Neuronal stem cell (in vitro differentiated cells): ENCODE results near the gene BLTP1.

ENCODE experiments used
- DNase-seq: peaks from one replicate; pipeline ENCODE4 v3.0.0-alpha.2; 2013; ENCODE audit warnings: low spot score
- H2AFZ ChIP-seq: one replicate; pipeline ENCODE4 v1.6.1; 2013; ENCODE audit warnings: mild to moderate bottlenecking, low read length, inconsistent platforms
- H2AK5ac ChIP-seq: 2 replicates; pipeline ENCODE4 v1.6.1; 2013; ENCODE audit warnings: low read depth, mild to moderate bottlenecking, inconsistent platforms, low read length, moderate library complexity, mixed read lengths
- H2BK120ac ChIP-seq: 2 replicates; pipeline ENCODE4 v1.6.1; 2013; ENCODE audit warnings: low read depth, mild to moderate bottlenecking, inconsistent platforms, low read length, moderate library complexity, mixed read lengths
- H2BK12ac ChIP-seq: one replicate; pipeline ENCODE4 v1.6.1; 2013; ENCODE audit warnings: low read length, inconsistent platforms
- H2BK15ac ChIP-seq: 2 replicates; pipeline ENCODE4 v1.6.1; 2013; ENCODE audit warnings: mild to moderate bottlenecking, low read length, inconsistent platforms, mixed read lengths
- H2BK5ac ChIP-seq: one replicate; pipeline ENCODE4 v1.6.1; 2013; ENCODE audit warnings: inconsistent platforms, mild to moderate bottlenecking, low read length, moderate library complexity
- H3K14ac ChIP-seq: one replicate; pipeline ENCODE4 v1.6.1; 2013; ENCODE audit warnings: low read length, inconsistent platforms
- H3K18ac ChIP-seq: 2 replicates; pipeline ENCODE4 v1.6.1; 2013; ENCODE audit warnings: low read length, inconsistent platforms
- H3K23ac ChIP-seq: 2 replicates; pipeline ENCODE4 v1.6.1; 2013; ENCODE audit warnings: low read depth, mild to moderate bottlenecking, mixed read lengths, low read length, inconsistent platforms; ENCODE audit not compliant: poor library complexity
- H3K27ac ChIP-seq: replicated peaks from 3 replicates; pipeline ENCODE4 v1.5.1; 2013; ENCODE audit warnings: low read length, inconsistent platforms
- H3K27me3 ChIP-seq, 3 experiments: 2 replicates each; pipeline ENCODE4 v1.6.1; 2013; ENCODE audit warnings: low read length in 3 of 3, mild to moderate bottlenecking in 2 of 3, inconsistent platforms in 1 of 3, low read depth in 1 of 3, mixed read lengths in 1 of 3, moderate library complexity in 1 of 3; ENCODE audit not compliant: control insufficient read depth in 3 of 3, insufficient read depth in 3 of 3
- H3K36me3 ChIP-seq, 2 donors: replicated peaks in 1 of 2; 2 replicates each; pipeline ENCODE4 v1.6.1; 2013; ENCODE audit warnings: low read length in 2 of 2; ENCODE audit not compliant: control insufficient read depth in 2 of 2, insufficient read depth in 2 of 2
- H3K4ac ChIP-seq: 2 replicates; pipeline ENCODE4 v1.6.1; 2013; ENCODE audit warnings: inconsistent platforms, mild to moderate bottlenecking, low read length, moderate library complexity
- H3K4me1 ChIP-seq, 2 donors: 1 replicate in 1 of 2; 2 replicates in 1 of 2; pipeline ENCODE4 v1.6.1; 2013; ENCODE audit warnings: low read length in 2 of 2, low read depth in 1 of 2; ENCODE audit not compliant: control insufficient read depth in 2 of 2, insufficient read depth in 1 of 2
- H3K4me2 ChIP-seq: one replicate; pipeline ENCODE4 v1.6.1; 2013; ENCODE audit warnings: mild to moderate bottlenecking, low read length, inconsistent platforms; ENCODE audit not compliant: insufficient read depth, poor library complexity, severe bottlenecking
- H3K4me3 ChIP-seq, 2 donors: 2 replicates each; pipeline ENCODE4 v1.5.1; 2013; ENCODE audit warnings: low read length in 2 of 2, mild to moderate bottlenecking in 2 of 2, inconsistent platforms in 1 of 2, moderate library complexity in 1 of 2
- H3K79me1 ChIP-seq: one replicate; pipeline ENCODE4 v1.6.1; 2013; ENCODE audit warnings: low read depth, mild to moderate bottlenecking, inconsistent platforms, low read length, moderate library complexity
- H3K9ac ChIP-seq: one replicate; pipeline ENCODE4 v1.6.1; 2013; ENCODE audit warnings: mild to moderate bottlenecking, low read depth, low read length, inconsistent platforms; ENCODE audit not compliant: poor library complexity
- H3K9me3 ChIP-seq, 2 donors: replicated peaks in 1 of 2; 2 replicates each; pipeline versions ENCODE3 to v1.6.1; 2013; ENCODE audit warnings: low read length in 2 of 2, mild to moderate bottlenecking in 2 of 2, inconsistent platforms in 1 of 2, low read depth in 1 of 2, mixed read lengths in 1 of 2, moderate library complexity in 1 of 2; ENCODE audit not compliant: control insufficient read depth in 2 of 2, insufficient read depth in 1 of 2
- H4K8ac ChIP-seq: one replicate; pipeline ENCODE4 v1.6.1; 2013; ENCODE audit warnings: low read depth, mild to moderate bottlenecking, inconsistent platforms, low read length, moderate library complexity
- H4K91ac ChIP-seq: one replicate; pipeline ENCODE4 v1.6.1; 2013; ENCODE audit warnings: low read length, low read depth, mild to moderate bottlenecking, inconsistent platforms; ENCODE audit not compliant: poor library complexity
- WGBS, 2 donors: extraction: QIAGEN DNeasy Blood & Tissue Kit; methylation state at CpG; one replicate each; pipeline ENCODE4 v1.1.7; 2013; ENCODE audit warnings: missing lambda C conversion rate in 2 of 2, mixed read lengths in 1 of 2; ENCODE audit not compliant: insufficient read length in 2 of 2, insufficient replicate concordance in 1 of 2; ENCODE audit errors: extremely low coverage in 2 of 2; 5-methylcytosine and 5-hydroxymethylcytosine counted together

BLTP1 gene

DNA sequence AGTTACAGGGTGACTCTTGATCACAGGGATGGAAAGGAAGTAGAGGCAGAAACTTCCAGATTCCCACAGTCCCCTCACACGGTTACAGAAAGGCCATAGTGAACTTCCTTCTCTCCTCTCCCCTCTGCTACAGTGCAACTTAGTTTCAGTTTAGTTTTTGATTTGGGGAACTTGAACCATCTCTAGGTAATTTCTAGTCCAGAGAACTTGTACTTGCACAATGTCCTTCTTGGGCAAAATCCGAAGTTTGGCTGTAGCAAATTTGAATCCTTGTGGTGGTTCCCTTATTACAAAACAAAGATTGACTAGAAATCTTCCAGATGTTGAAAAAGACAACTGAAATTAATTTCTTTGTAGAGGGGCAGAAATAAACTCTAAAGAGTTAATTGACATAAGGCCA is 1.2 kb upstream of the BLTP1 start:
- Histone ChIP-seq H3K23ac (no peak overlapping the region), H4K8ac (no peak overlapping the region), H2BK12ac (no peak overlapping the region), H3K18ac (no peak overlapping the region), H3K4me2 (no peak overlapping the region), H3K36me3 (peaks cover 0 to 12% of the 10 kb centered on the region in 2 donors), H3K79me1 (peaks cover 2% of the 10 kb centered on the region), H3K14ac (no peak overlapping the region), H3K9ac (no peak overlapping the region), H3K4ac (no peak overlapping the region), H3K4me1 (peaks cover 2 to 3% of the 10 kb centered on the region in 2 donors), H2BK15ac (no peak overlapping the region), H2AK5ac (no peak overlapping the region), H3K27ac (no peak overlapping the region), H2BK120ac (no peak overlapping the region), H2AFZ (peak overlapping the region; percentile 96), H3K27me3 (no peaks in the 10 kb centered on the region), H3K4me3 (no peak overlapping the region), H4K91ac (no peak overlapping the region), H2BK5ac (no peak overlapping the region), H3K9me3 (no peaks in the 10 kb centered on the region)
- no CpG with 5 or more reads among the region's 2 CpGs for whole genome bisulfite sequencing, 2 donors
- DNase-seq, result no peak

DNA sequence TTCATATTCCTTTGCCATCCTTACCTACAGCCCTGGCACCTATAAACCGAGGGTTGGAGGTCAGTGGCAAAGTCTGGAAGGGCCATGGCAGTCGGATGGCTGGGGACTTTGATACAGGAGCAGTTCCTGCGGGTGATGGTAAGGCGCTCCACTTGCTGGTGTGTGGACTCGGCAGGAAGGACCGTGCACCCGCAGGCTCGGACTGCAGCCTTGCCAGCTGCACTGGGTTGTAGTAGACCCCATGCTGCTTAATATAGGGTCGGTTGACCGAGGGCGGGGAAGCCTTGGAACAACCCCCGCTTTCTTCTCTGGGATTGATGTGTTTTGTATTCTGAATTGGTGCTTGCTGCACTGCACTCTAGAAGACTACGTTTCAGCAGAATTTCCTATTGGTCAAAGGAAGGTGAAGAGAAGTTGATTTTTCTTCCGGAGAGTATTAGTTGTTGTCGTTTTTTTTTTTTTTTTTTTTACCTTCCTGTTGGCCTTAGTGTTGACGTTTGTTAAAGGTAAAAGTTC is 638 bp downstream of the BLTP1 start:
- H2BK5ac ChIP-seq, result no peak overlapping the region
- peak overlapping the region; percentile 78 for H3K4me2 ChIP-seq
- H2AFZ ChIP-seq, result peak overlapping the region; percentile 96
- H3K4me1 ChIP-seq, result peaks cover 2 to 3% of the 10 kb centered on the region in 2 donors
- peaks cover 0 to 30% of the 10 kb centered on the region in 2 donors for H3K36me3 ChIP-seq
- H3K4me3 ChIP-seq, result peak overlapping the region; percentile 91 to 95
- no peak overlapping the region for H2BK15ac ChIP-seq
- no peak overlapping the region for H3K18ac ChIP-seq
- H3K9me3 ChIP-seq, result peaks cover 0 to 10% of the 10 kb centered on the region in 2 donors
- H3K23ac ChIP-seq, result no peak overlapping the region
- no peak overlapping the region for H2BK12ac ChIP-seq
- H3K79me1 ChIP-seq, result peaks cover 2% of the 10 kb centered on the region
- H3K14ac ChIP-seq, result peak overlapping the region; percentile 94
- H3K27me3 ChIP-seq, result no peaks in the 10 kb centered on the region
- no peak overlapping the region for H4K91ac ChIP-seq
- DNase-seq, result no peak
- H4K8ac ChIP-seq, result no peak overlapping the region
- H3K9ac ChIP-seq, result peak overlapping the region; percentile 99
- WGBS, 2 donors, result no CpG with 5 or more reads among the region's 16 CpGs
- peak overlapping the region; percentile 19 for H3K27ac ChIP-seq
- no peak overlapping the region for H2BK120ac ChIP-seq
- no peak overlapping the region for H2AK5ac ChIP-seq
- H3K4ac ChIP-seq, result peak overlapping the region; percentile 17

DNA sequence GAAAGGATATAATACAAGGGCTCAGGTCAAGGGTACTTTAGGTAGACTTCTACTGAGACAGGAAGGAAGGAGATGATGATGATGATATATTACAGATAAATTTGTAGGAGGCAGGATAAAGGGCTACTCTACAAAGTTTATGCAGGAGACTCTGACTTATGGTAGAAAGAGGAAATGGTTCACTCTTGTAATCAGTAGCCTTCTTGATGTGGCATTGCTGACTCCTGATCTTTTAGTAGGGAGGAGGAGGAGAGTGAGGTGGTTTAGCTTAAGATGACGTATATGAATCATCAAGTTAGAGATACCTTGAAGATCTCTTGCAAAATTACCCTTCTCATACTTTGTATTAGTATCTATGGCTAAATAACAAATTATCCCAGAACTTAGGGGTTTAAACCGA is 4.7 kb downstream of the BLTP1 start:
- DNase-seq, result no peak
- Histone ChIP-seq H2AFZ (no peak overlapping the region), H3K4ac (no peak overlapping the region), H3K79me1 (peaks cover 4% of the 10 kb centered on the region), H3K9ac (no peak overlapping the region), H3K4me3 (no peak overlapping the region), H3K18ac (no peak overlapping the region), H3K36me3 (peaks cover 0 to 34% of the 10 kb centered on the region in 2 donors), H3K14ac (no peak overlapping the region), H2BK5ac (no peak overlapping the region), H3K23ac (no peak overlapping the region), H3K27ac (no peak overlapping the region), H2BK15ac (no peak overlapping the region), H2AK5ac (no peak overlapping the region), H4K91ac (no peak overlapping the region), H3K4me2 (no peak overlapping the region), H3K9me3 (peaks cover 0 to 10% of the 10 kb centered on the region in 2 donors), H2BK12ac (no peak overlapping the region), H2BK120ac (no peak overlapping the region), H3K27me3 (no peaks in the 10 kb centered on the region), H4K8ac (no peak overlapping the region), H3K4me1 (peaks cover 2 to 3% of the 10 kb centered on the region in 2 donors)
- WGBS, 2 donors, result no CpG with 5 or more reads among the region's 2 CpGs

DNA sequence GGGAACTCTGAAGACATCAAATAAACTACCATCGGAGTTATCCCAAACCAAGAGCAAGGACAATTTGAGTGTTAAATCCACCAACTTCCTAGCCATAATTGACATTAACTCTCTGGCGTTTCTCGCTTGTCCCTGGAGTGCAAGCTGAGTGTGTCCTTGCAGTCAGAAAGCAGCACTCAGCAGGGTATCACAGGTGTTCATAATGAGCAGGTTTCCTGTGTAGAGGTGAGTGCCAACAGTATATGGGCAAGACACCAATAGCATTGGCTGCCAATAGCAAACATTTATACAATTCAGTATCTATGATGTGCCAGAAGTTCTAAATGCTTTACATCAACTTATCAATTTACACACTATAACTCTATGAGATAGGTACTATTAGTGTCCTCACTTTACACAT is 11.2 kb downstream of the BLTP1 start:
- no peaks in the 10 kb centered on the region for H3K9me3 ChIP-seq
- no peak overlapping the region for H2BK12ac ChIP-seq
- peaks cover 0 to 2% of the 10 kb centered on the region in 2 donors for H3K36me3 ChIP-seq
- no peak overlapping the region for H2AK5ac ChIP-seq
- H2BK15ac ChIP-seq, result no peak overlapping the region
- H3K79me1 ChIP-seq, result peaks cover 2% of the 10 kb centered on the region
- no peak overlapping the region for H3K18ac ChIP-seq
- H3K27me3 ChIP-seq, result no peaks in the 10 kb centered on the region
- H3K23ac ChIP-seq, result no peak overlapping the region
- no CpG with 5 or more reads among the region's 3 CpGs for WGBS, 2 donors
- no peak overlapping the region for H2BK120ac ChIP-seq
- DNase-seq, result no peak
- H3K9ac ChIP-seq, result no peak overlapping the region
- no peak overlapping the region for H4K8ac ChIP-seq
- H3K4me1 ChIP-seq, result no peaks in the 10 kb centered on the region
- no peak overlapping the region for H3K4me3 ChIP-seq
- H4K91ac ChIP-seq, result no peak overlapping the region
- H3K4me2 ChIP-seq, result no peak overlapping the region
- H2AFZ ChIP-seq, result no peak overlapping the region
- no peak overlapping the region for H2BK5ac ChIP-seq
- no peak overlapping the region for H3K4ac ChIP-seq
- no peak overlapping the region for H3K27ac ChIP-seq
- no peak overlapping the region for H3K14ac ChIP-seq
